ENCODE measurements around the gene ENPP1.
A peak's percentile ranks its signal among the peaks of the same experiment; 100 is the strongest.

DNA sequence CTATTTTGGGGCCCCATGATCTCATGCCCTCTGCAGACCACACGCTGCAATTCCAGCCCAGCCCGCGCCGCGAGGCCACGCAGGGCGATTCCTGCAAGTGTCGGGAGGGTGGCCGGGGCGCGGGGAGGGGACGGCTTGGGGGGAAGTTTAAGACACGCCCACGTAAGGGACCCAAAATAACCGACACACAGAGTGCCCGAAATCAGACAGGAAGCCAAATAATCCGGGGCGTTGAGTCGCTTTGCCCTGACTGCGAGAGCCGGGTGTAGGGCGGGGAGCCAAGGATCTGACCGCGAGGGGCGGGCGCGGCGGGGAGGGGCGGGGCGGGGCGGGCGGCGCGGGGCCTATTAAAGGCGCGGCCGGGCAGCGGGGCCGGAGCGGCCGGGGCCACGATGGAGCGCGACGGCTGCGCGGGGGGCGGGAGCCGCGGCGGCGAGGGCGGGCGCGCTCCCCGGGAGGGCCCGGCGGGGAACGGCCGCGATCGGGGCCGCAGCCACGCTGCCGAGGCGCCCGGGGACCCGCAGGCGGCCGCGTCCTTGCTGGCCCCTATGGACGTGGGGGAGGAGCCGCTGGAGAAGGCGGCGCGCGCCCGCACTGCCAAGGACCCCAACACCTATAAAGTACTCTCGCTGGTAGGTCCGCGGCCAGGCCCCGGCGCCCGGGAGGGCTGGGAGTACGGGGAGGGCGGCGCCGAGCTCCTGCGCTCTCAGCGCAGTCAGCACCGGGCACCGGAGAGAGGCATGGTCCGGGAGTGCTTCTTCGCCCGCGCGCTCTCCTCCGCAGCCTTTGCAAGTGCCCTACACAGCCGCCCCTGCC lies at the start of gene ENPP1:
- 0 out of 2 replicates have a peak, but pooled peaks have one; percentile 27 for TF ChIP-seq POLR2A (IDR thresholded peaks at IDR 0.05; ENCODE audit: low read depth, low read length)
- TF ChIP-seq, protein P1, sequence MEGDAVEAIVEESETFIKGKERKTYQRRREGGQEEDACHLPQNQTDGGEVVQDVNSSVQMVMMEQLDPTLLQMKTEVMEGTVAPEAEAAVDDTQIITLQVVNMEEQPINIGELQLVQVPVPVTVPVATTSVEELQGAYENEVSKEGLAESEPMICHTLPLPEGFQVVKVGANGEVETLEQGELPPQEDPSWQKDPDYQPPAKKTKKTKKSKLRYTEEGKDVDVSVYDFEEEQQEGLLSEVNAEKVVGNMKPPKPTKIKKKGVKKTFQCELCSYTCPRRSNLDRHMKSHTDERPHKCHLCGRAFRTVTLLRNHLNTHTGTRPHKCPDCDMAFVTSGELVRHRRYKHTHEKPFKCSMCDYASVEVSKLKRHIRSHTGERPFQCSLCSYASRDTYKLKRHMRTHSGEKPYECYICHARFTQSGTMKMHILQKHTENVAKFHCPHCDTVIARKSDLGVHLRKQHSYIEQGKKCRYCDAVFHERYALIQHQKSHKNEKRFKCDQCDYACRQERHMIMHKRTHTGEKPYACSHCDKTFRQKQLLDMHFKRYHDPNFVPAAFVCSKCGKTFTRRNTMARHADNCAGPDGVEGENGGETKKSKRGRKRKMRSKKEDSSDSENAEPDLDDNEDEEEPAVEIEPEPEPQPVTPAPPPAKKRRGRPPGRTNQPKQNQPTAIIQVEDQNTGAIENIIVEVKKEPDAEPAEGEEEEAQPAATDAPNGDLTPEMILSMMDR (conservative IDR thresholded peaks at IDR 0.05; ENCODE audit: low read depth, low read length): no peak; the same call in 1 of the 2 replicates
- TF ChIP-seq RAD21 (IDR thresholded peaks at IDR 0.05; ENCODE audit: low read length): peak; percentile 29; the same call in 1 of the 2 replicates
- no peak for TF ChIP-seq RFX5 (IDR thresholded peaks at IDR 0.05; ENCODE audit: low read depth, low read length)
- no peak for TF ChIP-seq RCOR1 (IDR thresholded peaks at IDR 0.05; ENCODE audit: insufficient replicate concordance, low read length)
- no peak for TF ChIP-seq SMC3 (IDR thresholded peaks at IDR 0.05; ENCODE audit: low read depth, low read length)
- TF ChIP-seq NFE2L2 (IDR thresholded peaks at IDR 0.05; ENCODE audit: low read depth, low read length): no peak
- TF ChIP-seq MAZ (IDR thresholded peaks at IDR 0.05; ENCODE audit: borderline replicate concordance, low read depth, low read length): no peak
- no peak for TF ChIP-seq MAFK (IDR thresholded peaks at IDR 0.05; ENCODE audit: low read depth, low read length)
- TF ChIP-seq MXI1 (IDR thresholded peaks at IDR 0.05; ENCODE audit: borderline replicate concordance, low read depth, low read length): no peak
- no peak for TF ChIP-seq BHLHE40 (IDR thresholded peaks at IDR 0.05; ENCODE audit: low read depth, low read length)
- no peak for TF ChIP-seq ELK1 (IDR thresholded peaks at IDR 0.05; ENCODE audit: borderline replicate concordance, low read depth, low read length)
- TF ChIP-seq CHD1 (IDR thresholded peaks at IDR 0.05; ENCODE audit: low read depth, low read length): no peak
- TF ChIP-seq CEBPB (IDR thresholded peaks at IDR 0.05; ENCODE audit: low read depth, low read length): no peak

Data from IMR-90 (cell line).